NCI-H510A treated with DMSO at 0.1 percent for 48 hours (cell line): ENCODE results near the gene LARP6.
"Not testable (repeated sequence)": the region's sequence is repeated elsewhere in the genome, so short reads cannot be mapped to it uniquely, and the experiment has no call there.

ENCODE experiments used
- DNase-seq: peaks from one replicate; lab custom pipeline; 2025; lab: John Stamatoyannopoulos, UW

The LARP6 gene

GRCh38 chr15:70858614-70859321 is 4.8 kb upstream of the LARP6 start:
- not testable (repeated sequence) for DNase-seq

- no peak for DNase-seq
Observed at GRCh38 chr15:70857562-70858285, 3.8 kb upstream of the LARP6 start.

GRCh38 chr15:70856884-70857561 is 3.1 kb upstream of the LARP6 start:
- DNase-seq = no peak

GRCh38 chr15:70856177-70856883 is 2.4 kb upstream of the LARP6 start:
- no peak for DNase-seq

GRCh38 chr15:70855764-70856163 is 1.8 kb upstream of the LARP6 start:
- DNase-seq = no peak

- DNase-seq = no peak
Observed at GRCh38 chr15:70854666-70854976, 664 bp upstream of the LARP6 start.

GRCh38 chr15:70853318-70853972 is 512 bp downstream of the LARP6 start:
- peak; percentile 35 for DNase-seq

GRCh38 chr15:70852501-70853317 is 1.2 kb downstream of the LARP6 start:
- DNase-seq = no peak

GRCh38 chr15:70851889-70852288 is 2.1 kb downstream of the LARP6 start:
- DNase-seq = no peak

GRCh38 chr15:70845602-70846360 is 8.2 kb downstream of the LARP6 start:
- DNase-seq = no peak

GRCh38 chr15:70837476-70837875 is 16.5 kb downstream of the LARP6 start:
- no peak for DNase-seq

GRCh38 chr15:70835841-70836240 is 18.1 kb downstream of the LARP6 start:
- no peak for DNase-seq

GRCh38 chr15:70835415-70835814 is 18.5 kb downstream of the LARP6 start:
- no peak for DNase-seq

- no peak for DNase-seq
Observed at GRCh38 chr15:70834999-70835398, 19.0 kb downstream of the LARP6 start.

GRCh38 chr15:70833861-70834765 is 19.8 kb downstream of the LARP6 start:
- peak; percentile 12 for DNase-seq

GRCh38 chr15:70833422-70833821 is 20.5 kb downstream of the LARP6 start:
- DNase-seq = no peak

GRCh38 chr15:70832176-70832575 is 21.8 kb downstream of the LARP6 start:
- no peak for DNase-seq

- DNase-seq = no peak
Observed at GRCh38 chr15:70831094-70831911, 22.7 kb downstream of the LARP6 start.
